H1 (cell line): Measurements from ENCODE around the gene NDUFA6. TPM values are rescaled to one million over a fixed set of nuclear protein-coding genes. Genes with fewer than 3 reads are reported as not detected.

Experiments
- ATF2 ChIP-seq: IDR thresholded peaks from 2 replicates; pipeline ENCODE4 v1.6.1; 2012; ENCODE audit warnings: low read length, inconsistent platforms
- CBX8 ChIP-seq: fragments of 300-800, 300-1000 bp; sonication (generic); IDR thresholded peaks from 2 replicates; pipeline ENCODE4 v1.7.1; 2016; ENCODE audit warnings: low read depth, low read length, borderline replicate concordance
- EGR1 ChIP-seq: IDR thresholded peaks from 2 replicates; pipeline ENCODE4 v1.6.1; 2011; ENCODE audit warnings: low read depth, low read length, borderline replicate concordance
- POLR2A ChIP-seq, 2 experiments: IDR thresholded peaks; 1 replicate in 1 of 2; 2 replicates in 1 of 2; pipeline ENCODE4 v1.6.1; 2011; ENCODE audit warnings: low read depth in 2 of 2, low read length in 2 of 2, mild to moderate bottlenecking in 2 of 2; ENCODE audit errors: control extremely low read depth in 1 of 2
- SAP30 ChIP-seq: fragments of 300-600 bp; sonication (generic); IDR thresholded peaks from 2 replicates; pipeline ENCODE4 v1.7.1; 2012; ENCODE audit warnings: low read length, moderate library complexity, mild to moderate bottlenecking, inconsistent platforms; ENCODE audit not compliant: insufficient read depth, insufficient replicate concordance
- SUZ12 ChIP-seq: fragments of 200-600 bp; sonication (generic); IDR thresholded peaks from 2 replicates; pipeline ENCODE4 v1.6.1; 2012; ENCODE audit warnings: mild to moderate bottlenecking, inconsistent platforms, low read length, moderate library complexity, mixed read lengths
- TAF1 ChIP-seq: IDR thresholded peaks from 2 replicates; pipeline ENCODE4 v1.6.1; 2011; ENCODE audit warnings: mild to moderate bottlenecking, low read depth, low read length
- polyA plus RNA-seq, 7 experiments: library from polyadenylated mRNA; depleted of rRNA in 3 of 7; stranded (reverse) in 5 of 7; unstranded in 2 of 7; fragments of >200 nt in 5 of 7; fragments of 200-250 nt in 2 of 7; gene quantifications; 1 replicate in 5 of 7; 2 replicates in 1 of 7; 4 replicates in 1 of 7; pipeline versions ENCODE4 v1.2.1 to v1.2.3, GENCODE V29; 2011 to 2013; ENCODE audit warnings: missing spikeins in 2 of 7, mixed read lengths in 2 of 7
- total RNA-seq: library from RNA; stranded (reverse); fragmentation: NEBNext Ultra II Directional; extraction: Animal tissue kit (Norgen Biotek cat#: 25700); gene quantifications from 2 replicates; pipeline ENCODE4 v1.2.1, GENCODE V29; 2021
- TF ChIP-seq, protein P1 (sequence below): fragments of 300-600 bp; sonication (generic); IDR thresholded peaks from 2 replicates; pipeline ENCODE4 v1.7.1; 2012; ENCODE audit warnings: low read length, moderate library complexity, mild to moderate bottlenecking, inconsistent platforms; ENCODE audit not compliant: insufficient replicate concordance

The NDUFA6 gene
- total and polyA plus RNA-seq, 2 of the 8 experiments (the other 6 are each of a cell fraction or from before 2014, with no cell fraction given), result 76.2 to 105 TPM

- no peak for TF ChIP-seq CBX8
- no peak for TF ChIP-seq ATF2
- TF ChIP-seq TAF1, result peak; percentile 51
- TF ChIP-seq EGR1, result no peak
- no peak for TF ChIP-seq SUZ12
- TF ChIP-seq SAP30, result no peak
- TF ChIP-seq, protein P1, sequence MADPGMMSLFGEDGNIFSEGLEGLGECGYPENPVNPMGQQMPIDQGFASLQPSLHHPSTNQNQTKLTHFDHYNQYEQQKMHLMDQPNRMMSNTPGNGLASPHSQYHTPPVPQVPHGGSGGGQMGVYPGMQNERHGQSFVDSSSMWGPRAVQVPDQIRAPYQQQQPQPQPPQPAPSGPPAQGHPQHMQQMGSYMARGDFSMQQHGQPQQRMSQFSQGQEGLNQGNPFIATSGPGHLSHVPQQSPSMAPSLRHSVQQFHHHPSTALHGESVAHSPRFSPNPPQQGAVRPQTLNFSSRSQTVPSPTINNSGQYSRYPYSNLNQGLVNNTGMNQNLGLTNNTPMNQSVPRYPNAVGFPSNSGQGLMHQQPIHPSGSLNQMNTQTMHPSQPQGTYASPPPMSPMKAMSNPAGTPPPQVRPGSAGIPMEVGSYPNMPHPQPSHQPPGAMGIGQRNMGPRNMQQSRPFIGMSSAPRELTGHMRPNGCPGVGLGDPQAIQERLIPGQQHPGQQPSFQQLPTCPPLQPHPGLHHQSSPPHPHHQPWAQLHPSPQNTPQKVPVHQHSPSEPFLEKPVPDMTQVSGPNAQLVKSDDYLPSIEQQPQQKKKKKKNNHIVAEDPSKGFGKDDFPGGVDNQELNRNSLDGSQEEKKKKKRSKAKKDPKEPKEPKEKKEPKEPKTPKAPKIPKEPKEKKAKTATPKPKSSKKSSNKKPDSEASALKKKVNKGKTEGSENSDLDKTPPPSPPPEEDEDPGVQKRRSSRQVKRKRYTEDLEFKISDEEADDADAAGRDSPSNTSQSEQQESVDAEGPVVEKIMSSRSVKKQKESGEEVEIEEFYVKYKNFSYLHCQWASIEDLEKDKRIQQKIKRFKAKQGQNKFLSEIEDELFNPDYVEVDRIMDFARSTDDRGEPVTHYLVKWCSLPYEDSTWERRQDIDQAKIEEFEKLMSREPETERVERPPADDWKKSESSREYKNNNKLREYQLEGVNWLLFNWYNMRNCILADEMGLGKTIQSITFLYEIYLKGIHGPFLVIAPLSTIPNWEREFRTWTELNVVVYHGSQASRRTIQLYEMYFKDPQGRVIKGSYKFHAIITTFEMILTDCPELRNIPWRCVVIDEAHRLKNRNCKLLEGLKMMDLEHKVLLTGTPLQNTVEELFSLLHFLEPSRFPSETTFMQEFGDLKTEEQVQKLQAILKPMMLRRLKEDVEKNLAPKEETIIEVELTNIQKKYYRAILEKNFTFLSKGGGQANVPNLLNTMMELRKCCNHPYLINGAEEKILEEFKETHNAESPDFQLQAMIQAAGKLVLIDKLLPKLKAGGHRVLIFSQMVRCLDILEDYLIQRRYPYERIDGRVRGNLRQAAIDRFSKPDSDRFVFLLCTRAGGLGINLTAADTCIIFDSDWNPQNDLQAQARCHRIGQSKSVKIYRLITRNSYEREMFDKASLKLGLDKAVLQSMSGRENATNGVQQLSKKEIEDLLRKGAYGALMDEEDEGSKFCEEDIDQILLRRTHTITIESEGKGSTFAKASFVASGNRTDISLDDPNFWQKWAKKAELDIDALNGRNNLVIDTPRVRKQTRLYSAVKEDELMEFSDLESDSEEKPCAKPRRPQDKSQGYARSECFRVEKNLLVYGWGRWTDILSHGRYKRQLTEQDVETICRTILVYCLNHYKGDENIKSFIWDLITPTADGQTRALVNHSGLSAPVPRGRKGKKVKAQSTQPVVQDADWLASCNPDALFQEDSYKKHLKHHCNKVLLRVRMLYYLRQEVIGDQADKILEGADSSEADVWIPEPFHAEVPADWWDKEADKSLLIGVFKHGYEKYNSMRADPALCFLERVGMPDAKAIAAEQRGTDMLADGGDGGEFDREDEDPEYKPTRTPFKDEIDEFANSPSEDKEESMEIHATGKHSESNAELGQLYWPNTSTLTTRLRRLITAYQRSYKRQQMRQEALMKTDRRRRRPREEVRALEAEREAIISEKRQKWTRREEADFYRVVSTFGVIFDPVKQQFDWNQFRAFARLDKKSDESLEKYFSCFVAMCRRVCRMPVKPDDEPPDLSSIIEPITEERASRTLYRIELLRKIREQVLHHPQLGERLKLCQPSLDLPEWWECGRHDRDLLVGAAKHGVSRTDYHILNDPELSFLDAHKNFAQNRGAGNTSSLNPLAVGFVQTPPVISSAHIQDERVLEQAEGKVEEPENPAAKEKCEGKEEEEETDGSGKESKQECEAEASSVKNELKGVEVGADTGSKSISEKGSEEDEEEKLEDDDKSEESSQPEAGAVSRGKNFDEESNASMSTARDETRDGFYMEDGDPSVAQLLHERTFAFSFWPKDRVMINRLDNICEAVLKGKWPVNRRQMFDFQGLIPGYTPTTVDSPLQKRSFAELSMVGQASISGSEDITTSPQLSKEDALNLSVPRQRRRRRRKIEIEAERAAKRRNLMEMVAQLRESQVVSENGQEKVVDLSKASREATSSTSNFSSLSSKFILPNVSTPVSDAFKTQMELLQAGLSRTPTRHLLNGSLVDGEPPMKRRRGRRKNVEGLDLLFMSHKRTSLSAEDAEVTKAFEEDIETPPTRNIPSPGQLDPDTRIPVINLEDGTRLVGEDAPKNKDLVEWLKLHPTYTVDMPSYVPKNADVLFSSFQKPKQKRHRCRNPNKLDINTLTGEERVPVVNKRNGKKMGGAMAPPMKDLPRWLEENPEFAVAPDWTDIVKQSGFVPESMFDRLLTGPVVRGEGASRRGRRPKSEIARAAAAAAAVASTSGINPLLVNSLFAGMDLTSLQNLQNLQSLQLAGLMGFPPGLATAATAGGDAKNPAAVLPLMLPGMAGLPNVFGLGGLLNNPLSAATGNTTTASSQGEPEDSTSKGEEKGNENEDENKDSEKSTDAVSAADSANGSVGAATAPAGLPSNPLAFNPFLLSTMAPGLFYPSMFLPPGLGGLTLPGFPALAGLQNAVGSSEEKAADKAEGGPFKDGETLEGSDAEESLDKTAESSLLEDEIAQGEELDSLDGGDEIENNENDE, result no peak
- TF ChIP-seq POLR2A (IDR thresholded peaks at IDR 0.05; ENCODE audit: control extremely low read depth in 1 of 2, low read depth in 2 of 2, low read length in 2 of 2), result peak in 1 of 2 experiments; percentile 84; a peak in 2 of 3 replicates
Measured at GRCh38 chr22:42070517-42071422, 19.8 kb downstream of the NDUFA6 start, which contains the start of gene NAGA (continued).
